Muscle of back (tissue), 11 donors: ENCODE measurements around the gene MPC1. TPM values are rescaled to one million over a fixed set of nuclear protein-coding genes. Genes with fewer than 3 reads are reported as not detected.
A peak's percentile ranks its signal among the peaks of the same experiment; 100 is the strongest.
"Not testable (repeated sequence)": the region's sequence is repeated elsewhere in the genome, so short reads cannot be mapped to it uniquely, and the experiment has no call there.

Experiments used
- DNase-seq, 3 donors: peaks; one replicate each; pipeline versions ENCODE4 v3.0.0 to v3.0.0-alpha.2; 2013
- polyA plus RNA-seq, 10 donors: library from polyadenylated mRNA; unstranded; fragments of 120-200 nt; gene quantifications; one replicate each; pipeline ENCODE4 v1.2.1, GENCODE V29; 2013; ENCODE audit not compliant: insufficient read length in 10 of 10

Gene MPC1
- polyA plus RNA-seq, 10 donors, result 62.7 to 92.1 (median 76.0) TPM

DNA sequence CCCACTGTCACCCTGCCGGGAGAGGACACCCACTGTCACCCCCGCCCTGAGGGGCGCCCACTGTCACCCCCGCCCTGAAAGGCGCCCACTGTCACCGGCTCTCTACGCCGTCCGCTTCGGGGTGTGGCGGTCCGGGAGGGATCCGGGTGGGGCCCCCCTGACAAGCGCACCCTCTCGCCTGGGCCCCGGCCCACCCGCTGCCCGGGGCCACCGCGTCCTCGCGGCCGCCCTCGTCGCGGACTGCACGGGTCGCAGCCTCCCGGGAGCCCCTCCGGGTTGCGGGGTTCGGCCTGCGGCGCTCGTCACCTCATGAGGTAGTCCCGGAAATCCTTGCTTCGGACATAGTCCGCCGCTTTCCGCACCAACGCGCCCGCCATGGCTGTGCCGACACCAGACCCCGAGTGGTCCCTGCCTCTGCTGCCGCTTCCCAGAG lies 224 bp downstream of the MPC1 start:
- no peak for DNase-seq

DNA sequence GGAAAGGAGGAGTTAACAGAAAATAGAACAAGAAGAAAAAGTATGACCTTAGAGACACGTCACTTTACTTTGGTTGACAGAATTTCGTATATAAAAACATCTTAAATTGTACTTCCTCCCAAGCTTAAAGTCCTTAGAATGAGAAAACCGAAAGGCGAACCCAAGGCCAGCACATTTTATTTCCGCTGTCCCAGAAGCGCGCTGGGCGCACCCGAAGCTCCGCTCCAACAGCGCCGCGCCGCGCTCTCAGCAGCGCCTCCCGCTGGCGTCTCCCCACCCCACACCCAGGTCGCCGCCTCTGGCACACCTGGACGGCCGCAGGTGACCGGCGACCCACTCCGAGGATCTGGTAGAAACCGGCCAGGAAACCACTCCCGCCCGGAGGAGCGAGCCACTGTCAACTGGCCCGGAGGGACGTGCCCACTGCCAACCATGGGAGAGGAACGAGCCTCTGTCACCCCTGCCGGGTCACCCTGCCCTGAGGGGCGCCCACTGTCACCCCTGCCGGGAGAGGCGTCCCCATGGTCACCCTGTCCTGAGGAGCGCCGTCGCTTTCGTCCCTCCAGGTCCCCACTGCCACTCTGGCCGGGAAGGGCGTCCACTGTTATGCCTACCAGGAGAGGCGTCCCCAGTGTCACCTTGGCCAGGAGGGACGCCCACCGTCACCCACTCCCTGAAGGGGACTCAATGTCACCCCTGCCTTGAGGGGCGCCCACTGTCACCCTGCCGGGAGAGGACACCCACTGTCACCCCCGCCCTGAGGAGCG lies 824 bp downstream of the MPC1 start:
- peak in 2 of 3 donors; percentile 71 to 82 for DNase-seq

DNA sequence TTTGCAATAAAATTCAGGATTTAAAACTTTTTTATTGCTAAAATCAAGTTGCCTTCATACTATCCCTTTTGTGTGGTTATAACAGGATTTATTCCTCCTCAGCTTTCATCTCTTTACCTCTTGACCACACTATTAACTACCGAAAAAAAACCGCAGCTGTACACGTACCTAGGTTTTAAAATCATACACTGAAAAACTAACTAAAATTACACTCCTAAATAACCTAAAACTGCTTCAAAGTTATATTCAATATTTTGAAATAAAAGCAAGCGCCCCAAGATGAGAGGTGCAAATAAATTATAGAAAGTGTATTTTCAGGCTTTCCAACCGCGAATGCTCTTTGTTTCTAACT lies 1.4 kb downstream of the MPC1 start:
- DNase-seq, result no peak

DNA sequence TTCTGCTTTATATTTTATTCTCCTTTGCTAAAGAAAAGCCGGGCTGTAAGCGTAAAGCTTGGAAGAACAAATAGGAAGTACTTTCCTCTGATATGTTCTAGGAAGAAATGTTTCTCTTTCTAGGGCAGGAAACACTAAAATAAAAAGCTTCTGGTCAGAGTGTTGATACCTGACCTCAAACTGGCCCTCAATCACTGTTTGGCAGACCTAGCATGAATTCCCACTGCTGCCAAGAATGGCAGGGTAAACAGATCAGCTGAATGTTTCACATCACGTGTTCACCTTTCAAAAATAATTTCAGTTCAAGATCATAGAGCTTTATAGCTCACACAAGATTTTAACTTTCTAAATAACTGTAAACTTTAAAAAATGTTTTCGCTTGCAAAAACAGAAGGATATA lies 2.9 kb downstream of the MPC1 start:
- DNase-seq, result no peak

DNA sequence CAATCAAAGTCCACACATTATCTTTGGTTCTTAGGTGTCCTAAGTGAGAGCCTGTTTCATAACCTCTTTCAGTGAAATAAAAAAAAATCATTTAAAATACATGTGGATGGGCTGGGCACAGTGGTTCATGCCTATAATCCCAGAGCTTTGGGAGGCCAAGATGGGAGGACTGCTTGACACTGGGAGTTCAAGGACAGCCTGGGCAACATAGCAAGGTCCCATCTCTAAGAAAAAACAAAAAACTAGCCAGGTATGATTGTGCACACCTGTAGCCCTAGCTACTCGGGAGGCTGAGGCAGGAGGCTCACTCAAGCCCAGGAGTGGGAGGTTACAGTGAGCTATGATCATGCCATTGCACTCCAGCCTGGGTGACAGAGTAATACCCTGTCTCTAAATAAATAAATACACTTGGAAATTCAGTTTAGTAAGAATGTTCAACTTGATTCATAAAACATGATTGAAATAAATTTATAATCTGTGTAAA lies 3.6 kb downstream of the MPC1 start:
- no peak for DNase-seq

DNA sequence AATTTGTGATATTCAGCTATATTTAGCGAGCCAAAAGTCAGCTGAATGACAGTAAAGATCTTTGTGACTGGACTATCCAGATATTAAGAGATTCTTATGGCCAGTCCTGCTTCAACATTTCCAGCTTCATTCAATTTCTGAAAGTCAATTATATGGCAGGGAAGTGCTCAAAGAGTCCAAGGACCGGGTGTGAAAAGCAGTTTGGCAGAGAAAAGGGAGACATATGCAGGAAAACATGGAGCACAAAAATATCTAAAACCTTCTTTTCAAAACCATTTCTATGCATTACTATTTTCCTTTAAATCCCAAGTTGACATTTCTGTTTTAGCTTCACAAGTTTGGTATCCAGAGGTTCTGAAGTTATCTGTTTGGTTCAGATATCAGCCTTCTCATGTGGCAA lies 5.0 kb downstream of the MPC1 start:
- no peak for DNase-seq

DNA sequence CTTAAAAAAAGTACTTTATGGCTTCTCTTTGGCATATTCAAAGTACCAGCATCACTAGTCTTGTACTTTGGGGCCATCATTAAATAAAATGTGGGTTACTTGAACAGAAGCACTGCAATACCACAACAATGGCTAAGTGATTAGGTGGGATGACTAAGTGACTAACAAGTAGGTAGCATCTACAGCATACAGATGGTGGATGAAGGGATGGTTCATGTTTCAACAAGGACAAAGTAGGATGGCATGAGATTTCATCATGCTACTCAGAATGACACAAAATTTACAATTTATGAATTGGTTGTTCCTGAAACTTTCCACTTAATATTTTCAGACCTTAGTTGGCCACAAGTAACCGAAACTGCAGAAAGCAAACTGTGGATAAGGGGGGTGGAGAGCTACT lies 7.7 kb downstream of the MPC1 start:
- DNase-seq, result no peak

DNA sequence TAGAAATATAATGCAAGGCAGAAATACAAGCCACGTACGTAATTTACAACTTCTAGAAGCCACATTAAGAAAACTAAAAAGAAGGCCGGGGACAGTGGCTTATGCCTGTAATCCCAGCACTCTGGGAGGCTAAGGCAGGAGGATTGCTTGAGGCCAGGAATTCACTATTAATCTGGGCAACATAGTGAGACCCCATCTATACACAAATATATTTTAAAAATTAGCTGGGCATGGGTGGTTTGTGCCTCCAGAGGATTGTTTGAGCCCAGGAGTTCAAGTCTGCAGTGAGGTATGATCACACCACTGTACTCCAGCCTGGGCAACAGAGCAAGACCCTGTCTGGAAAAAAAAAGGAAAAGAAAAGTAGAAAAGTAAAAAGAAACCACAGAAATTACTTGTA lies 12.3 kb downstream of the MPC1 start:
- DNase-seq, result no peak

DNA sequence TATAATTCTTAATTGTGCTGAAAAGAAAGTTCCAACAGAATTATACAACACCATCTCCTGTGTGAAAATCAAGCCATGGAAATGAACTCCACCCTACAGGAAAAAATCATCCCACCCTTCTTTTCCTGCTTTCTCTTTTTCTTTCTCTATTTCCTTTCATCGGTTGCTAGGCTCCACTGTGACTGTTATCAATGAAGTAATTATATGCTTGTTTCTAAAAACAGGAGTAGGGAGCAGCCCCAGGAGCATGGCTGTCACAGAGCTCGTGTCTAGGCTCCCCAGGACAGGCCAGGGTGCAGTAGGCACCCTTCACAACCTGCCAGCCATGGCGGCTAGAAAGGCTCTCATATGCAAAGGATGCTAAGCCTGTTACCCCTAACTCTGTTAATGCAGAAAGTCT lies 13.0 kb downstream of the MPC1 start:
- no peak for DNase-seq

DNA sequence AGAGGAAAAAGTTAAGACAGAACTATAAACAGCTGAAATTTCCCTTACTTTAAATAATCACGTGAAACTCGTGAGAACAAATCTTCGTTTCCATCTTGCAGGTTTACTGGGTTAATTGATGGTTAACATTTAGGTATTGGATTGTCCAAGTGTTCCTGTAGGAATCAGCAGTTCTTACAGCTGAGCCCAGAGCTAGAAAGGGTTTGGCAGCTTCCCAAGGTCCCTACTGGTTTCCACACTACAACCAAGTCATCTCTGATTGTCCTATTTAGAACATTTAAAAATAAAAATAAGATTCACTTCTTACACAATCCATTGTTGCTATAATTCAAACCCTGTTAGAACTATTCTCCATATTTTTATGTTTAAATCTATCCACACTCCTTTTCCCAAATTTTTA lies 15.8 kb downstream of the MPC1 start:
- no peak for DNase-seq

DNA sequence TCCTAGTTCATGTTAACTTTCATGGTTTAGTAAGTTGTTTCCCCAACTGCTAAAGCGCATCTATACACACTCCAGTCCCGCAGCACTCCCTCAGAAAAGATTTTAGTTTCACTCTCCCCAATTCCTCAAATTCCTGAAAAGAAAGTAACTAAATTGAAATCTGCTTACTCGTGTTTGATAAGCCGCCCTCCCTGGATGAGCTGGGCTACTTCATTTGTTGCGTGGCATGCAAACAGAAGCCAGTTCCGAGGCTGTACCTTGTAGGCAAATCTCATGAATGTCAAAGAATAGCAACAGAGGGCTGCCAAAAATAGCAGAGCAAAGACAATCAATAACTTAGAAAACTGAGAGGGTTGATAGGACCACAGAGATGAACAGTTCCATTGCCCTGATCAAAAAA lies 16.9 kb downstream of the MPC1 start:
- no peak for DNase-seq

DNA sequence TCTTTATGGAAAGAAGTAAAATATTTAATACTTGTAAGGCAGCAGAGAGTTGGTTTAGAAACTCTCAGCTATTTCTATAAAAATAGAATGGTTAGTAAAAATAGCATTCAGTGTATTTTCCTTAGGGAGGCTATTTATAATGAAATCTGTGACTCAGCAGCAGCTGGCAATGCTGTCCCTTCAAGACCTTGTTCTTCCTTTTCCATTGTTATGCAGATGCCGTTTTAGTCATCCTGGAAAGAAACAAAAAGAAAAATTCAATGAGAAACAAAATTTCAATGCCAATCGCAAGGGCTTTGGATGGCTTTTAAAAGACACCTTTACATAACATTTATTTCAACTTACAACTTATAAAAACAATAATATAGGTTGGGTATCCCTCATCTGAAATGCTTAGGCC lies 17.5 kb downstream of the MPC1 start:
- DNase-seq, result peak in 1 of 3 donors; percentile 33

DNA sequence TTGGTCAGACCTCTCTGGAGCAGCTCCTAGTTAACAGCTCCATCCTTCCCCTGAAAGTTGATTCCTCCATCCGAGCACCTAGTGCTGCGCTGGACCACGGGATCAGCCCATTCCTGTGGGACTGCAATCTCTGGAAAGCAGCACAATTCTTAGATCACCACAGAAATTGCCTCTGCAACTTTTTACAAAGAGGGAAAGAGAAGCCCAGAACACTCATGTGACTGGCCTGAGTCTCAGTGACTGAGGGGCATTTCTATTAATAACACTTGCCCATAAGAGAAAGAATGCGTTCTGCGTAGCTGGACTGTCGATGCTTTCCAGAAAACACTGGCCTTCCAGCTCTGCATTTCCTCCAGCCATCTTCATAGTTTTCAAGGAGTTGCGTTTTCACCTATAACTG lies 18.3 kb downstream of the MPC1 start:
- peak in 1 of 3 donors; percentile 10 for DNase-seq

DNA sequence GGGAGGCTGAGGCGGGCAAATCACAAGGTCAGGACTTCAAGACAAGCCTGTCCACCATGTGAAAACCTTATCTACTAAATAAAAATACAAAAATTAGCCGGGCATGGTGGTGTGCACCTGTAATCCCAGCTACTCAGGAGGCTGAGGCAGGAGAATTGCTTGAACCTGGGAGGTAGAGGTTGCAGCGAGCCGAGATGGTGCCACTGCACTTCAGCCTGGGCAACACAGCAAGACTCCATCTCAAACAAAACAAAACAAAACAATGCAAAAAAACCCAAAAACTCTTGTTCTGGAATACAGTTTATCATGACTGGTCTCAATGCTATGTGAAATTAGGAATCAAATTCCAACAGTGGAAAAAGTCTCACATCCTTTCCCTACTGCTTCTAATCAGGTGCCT lies 20.3 kb downstream of the MPC1 start:
- not testable (repeated sequence) for DNase-seq

DNA sequence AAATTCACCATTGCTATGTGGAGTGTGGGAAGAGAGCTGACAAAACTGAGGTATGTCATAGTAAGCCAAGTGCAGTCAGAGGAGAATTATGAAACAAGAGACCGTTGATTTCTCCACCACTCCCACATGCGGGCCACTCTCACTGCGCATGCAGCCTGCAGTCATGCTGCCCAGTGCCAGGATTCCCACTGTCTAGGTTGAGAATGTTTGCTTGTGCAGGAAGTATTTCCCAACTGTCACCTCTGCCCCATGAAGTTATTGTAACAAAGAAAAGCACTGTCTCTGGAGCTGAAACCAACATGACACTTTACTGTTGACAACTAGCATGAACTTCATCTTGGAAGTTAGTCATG lies 21.7 kb downstream of the MPC1 start:
- peak in 1 of 3 donors; percentile 11 for DNase-seq

DNA sequence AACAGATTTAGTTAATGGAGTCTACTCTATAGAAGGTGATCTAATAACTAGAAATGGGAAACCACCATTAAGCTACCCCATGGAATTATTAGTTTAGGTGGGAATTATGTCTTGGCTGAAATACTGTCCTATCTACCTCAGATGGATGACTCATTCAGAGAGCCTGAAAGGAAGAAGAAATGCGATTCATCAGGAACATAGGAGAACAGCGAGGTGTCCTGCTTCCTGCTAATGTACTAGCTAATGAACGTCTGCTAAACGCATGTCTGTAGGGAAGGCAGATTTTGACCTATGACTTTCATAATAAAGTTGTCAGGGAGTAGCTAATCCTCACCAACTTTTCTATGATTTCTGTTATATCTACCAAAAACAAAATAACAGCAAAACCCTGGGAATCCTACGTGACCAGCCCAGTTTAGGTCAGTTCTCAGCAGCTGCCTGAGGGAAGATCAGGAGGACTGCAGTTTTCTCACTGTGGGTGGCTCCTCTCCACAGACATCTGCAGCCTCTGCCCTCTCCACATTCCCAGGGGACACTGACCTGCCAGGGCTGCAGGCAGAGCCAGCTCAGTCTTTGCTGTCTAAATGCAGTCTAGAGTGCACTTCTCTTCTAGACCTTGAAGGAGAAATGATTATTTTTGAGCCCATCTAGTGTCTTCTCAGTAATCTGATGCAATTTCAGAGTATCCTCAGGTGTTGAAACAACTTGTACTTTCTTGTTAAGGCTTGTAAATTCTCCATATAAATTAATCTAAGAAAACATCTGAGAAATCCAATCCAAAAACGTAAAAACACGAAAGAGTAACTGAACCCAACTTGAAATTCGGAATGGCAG lies 22.3 kb downstream of the MPC1 start:
- DNase-seq, result peak in 1 of 3 donors; percentile 10

DNA sequence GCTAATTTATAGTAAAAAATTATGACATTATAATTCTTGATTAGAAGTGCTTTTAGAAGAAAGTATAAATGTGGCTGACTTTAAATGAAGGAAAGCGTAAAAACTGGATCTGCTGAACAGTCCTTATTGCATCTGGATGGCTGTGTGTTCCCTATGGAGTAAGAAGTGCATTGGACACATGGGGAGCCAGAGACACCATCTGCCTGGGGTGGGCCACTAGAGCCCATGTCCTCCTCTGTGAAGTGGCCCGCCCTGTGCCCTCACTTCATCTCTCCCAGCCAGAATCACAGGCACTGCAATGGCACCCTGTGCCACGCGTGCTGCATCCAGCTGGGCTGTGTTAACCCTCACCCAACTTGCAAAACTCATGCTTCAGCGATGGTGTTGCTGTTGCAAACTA lies 27.2 kb downstream of the MPC1 start:
- no peak for DNase-seq

DNA sequence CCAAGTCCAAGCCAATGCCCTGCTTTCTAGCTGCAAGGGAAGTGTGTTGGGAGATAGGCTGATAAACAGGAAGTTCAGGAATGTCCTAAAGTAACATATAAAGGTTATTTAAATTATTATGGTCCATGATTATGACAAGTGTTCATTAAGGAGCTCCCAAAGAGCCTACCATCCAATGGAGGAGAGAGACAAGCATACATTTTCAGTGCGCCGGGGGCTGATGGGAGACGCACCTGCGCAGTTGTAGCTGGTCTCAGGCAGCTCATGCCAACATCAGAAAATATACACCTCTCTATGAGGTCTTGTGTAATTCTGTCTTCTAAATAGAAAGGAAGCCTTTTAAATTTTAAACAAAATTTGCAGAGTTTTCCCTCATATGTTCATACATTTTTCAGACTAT lies 27.8 kb downstream of the MPC1 start:
- DNase-seq, result no peak

DNA sequence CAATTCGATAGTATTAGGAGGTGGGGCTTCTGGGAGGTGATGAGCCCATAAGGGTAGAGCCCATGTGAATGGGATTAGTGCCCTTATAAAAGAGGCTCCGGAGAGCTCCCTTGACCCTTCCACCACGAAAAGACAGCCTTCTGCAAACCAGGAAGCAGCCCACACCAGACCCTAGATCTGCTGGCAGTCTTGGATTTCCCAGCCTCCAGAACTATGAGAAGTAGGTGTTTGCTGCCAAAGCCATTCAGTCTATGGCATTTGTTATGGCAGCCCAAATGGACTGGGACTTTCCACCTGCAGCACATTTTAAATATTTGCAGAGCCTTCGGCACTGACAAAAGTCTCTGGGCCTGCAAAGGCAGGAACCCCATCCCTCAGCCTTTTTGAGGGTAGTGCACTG lies 28.6 kb downstream of the MPC1 start:
- no peak for DNase-seq

DNA sequence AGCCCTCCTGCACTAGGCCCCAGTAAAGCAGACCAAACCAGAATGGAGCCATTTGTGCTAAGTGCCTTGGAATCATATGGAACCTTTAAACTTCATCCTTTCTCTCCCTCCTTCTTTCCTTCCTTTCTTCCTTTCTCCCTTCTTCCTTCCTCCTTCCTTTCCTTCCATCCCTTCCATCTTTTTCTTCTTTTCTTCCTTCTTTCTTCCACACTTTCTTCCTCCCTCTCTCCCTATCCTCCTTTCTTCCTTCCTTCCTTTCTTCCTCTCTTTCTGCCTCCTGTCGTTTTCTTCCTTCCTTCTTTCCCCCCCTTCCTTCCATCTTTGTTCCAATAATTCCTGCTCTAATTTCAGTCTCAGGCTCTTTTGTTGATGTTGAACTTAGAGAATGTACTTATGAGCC lies 29.2 kb downstream of the MPC1 start:
- no peak for DNase-seq

DNA sequence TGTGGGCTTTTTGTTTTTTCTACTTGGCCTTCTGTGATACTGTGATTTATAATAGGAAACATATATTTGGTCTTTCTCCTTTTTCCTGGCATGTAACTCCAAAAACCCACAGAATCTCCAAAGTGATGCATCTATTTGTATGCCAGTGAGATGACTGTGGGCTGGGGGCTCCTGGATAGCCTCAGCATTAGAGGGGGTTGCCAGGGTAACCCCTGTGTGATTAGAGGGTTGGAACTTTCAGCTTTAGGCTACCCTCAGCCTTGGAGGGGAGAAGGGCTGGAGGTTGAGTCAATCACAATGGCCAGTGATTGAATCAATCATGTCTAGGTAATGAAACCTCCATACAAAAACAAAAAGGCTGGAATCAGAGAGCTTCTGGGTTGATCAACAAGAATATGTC lies 29.8 kb downstream of the MPC1 start:
- DNase-seq, result no peak

DNA sequence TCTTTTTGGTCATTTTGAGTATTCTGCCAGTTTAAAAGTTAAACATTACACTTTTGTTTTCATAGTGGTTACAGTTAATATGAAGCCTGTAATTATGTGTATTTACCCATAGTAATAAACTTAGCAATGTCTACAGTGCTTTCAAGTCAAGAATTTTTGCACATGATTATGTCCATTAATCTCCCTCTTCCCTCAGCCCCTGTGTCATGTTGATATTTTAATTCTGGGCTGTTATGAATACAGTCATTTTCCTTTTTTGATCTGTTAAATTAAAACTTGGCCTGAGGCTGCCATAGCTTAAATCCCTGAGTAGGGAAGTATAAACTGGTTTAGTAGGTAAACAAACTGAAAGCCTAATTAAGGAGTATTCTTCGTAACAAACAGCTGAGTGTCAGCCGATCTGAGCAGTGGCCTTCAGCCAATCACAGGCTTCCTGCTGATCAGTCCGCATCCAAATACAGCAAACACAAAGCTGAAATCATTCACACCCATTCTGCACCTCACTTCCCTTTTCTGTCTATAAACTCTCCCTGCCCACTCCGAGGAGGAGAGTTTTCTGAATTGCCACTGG lies 30.9 kb downstream of the MPC1 start:
- peak in 1 of 3 donors; percentile 19 for DNase-seq
